UCSD-AML1 (cell line): ENCODE results near the gene ZSCAN18.
"Not testable (repeated sequence)": the region's sequence is repeated elsewhere in the genome, so short reads cannot be mapped to it uniquely, and the experiment has no call there.

Source experiments
- DNase-seq: peaks from one replicate; lab custom pipeline; 2025; ENCODE audit not compliant: unreplicated experiment; lab: John Stamatoyannopoulos, UW

ZSCAN18 gene

GRCh38 chr19:58097781-58098681 lies at the start of gene ZSCAN18:
TSS of gene ZSCAN18 (minus strand) at chr19:58098231. CDS start at chr19:58090267, 7,964 bp downstream.
- peak; percentile 83 for DNase-seq

GRCh38 chr19:58147475-58147874 lies 49.4 kb upstream of the ZSCAN18 start:
- not testable (repeated sequence) for DNase-seq

- no peak for DNase-seq
These were observed 47.8 kb upstream of the ZSCAN18 start for GRCh38 chr19:58145849-58146248.

- DNase-seq, result no peak
These were observed 36.2 kb upstream of the ZSCAN18 start for GRCh38 chr19:58134244-58134643.

- DNase-seq, result no peak
These were observed 31.3 kb upstream of the ZSCAN18 start for GRCh38 chr19:58129284-58129683.

- DNase-seq, result no peak
These were observed 30.1 kb upstream of the ZSCAN18 start for GRCh38 chr19:58128041-58128685.

GRCh38 chr19:58123354-58123753 lies 25.3 kb upstream of the ZSCAN18 start:
- DNase-seq, result no peak

- DNase-seq, result no peak
These were observed 21.1 kb upstream of the ZSCAN18 start for GRCh38 chr19:58118979-58119733.

GRCh38 chr19:58117841-58118575 lies 20.0 kb upstream of the ZSCAN18 start:
- no peak for DNase-seq

GRCh38 chr19:58108546-58108817 lies 10.5 kb upstream of the ZSCAN18 start:
- DNase-seq, result no peak

- no peak for DNase-seq
These were observed 9.9 kb upstream of the ZSCAN18 start for GRCh38 chr19:58107778-58108545.

- no peak for DNase-seq
These were observed 609 bp upstream of the ZSCAN18 start for GRCh38 chr19:58098682-58098998.

GRCh38 chr19:58097349-58097748 lies 682 bp downstream of the ZSCAN18 start:
- no peak for DNase-seq

- DNase-seq, result no peak
These were observed 1.1 kb downstream of the ZSCAN18 start for GRCh38 chr19:58096884-58097283.

- DNase-seq, result no peak
These were observed 2.7 kb downstream of the ZSCAN18 start for GRCh38 chr19:58095328-58095727.

GRCh38 chr19:58093071-58093470 lies 5.0 kb downstream of the ZSCAN18 start:
- DNase-seq, result no peak

- DNase-seq, result no peak
These were observed 6.6 kb downstream of the ZSCAN18 start for GRCh38 chr19:58091251-58091995.

- DNase-seq, result no peak
These were observed 8.2 kb downstream of the ZSCAN18 start for GRCh38 chr19:58089846-58090245.

- DNase-seq, result no peak
These were observed 9.4 kb downstream of the ZSCAN18 start for GRCh38 chr19:58088521-58089052.
